ENCODE measurements around the gene MTMR1. TPM values are rescaled to one million over a fixed set of nuclear protein-coding genes. Genes with fewer than 3 reads are reported as not detected.

MTMR1 gene
- polyA plus RNA-seq, 1 donor from 2014 or later = 34.7 TPM

GRCh38 chrX:150696331-150696730 lies 3.1 kb downstream of the MTMR1 start:
- no peaks in the 10 kb centered on the region for H3K9me3 ChIP-seq (ENCODE audit: low read length)
- no peaks in the 10 kb centered on the region for H4K20me1 ChIP-seq (ENCODE audit: insufficient read depth)
- H3K4me3 ChIP-seq (ENCODE audit: low read length) = no peak overlapping the region
- no peaks in the 10 kb centered on the region for H3K36me3 ChIP-seq (ENCODE audit: insufficient read depth, low read length)
- H3K9ac ChIP-seq (ENCODE audit: low read length) = no peak overlapping the region
- no peak overlapping the region for H3K4me2 ChIP-seq (ENCODE audit: low read length)
- H3F3A ChIP-seq (ENCODE audit: insufficient read depth, low read length, poor library complexity, severe bottlenecking) = no peaks in the 10 kb centered on the region
- H3K27me3 ChIP-seq (ENCODE audit: insufficient read depth, low read depth, low read length) = no peaks in the 10 kb centered on the region
- no peaks in the 10 kb centered on the region for H3K79me2 ChIP-seq (replicated peaks; ENCODE audit: insufficient read depth, low read length)
- TF ChIP-seq TAF1 (IDR thresholded peaks at IDR 0.05; ENCODE audit: low read depth) (no peak), CTCF (IDR thresholded peaks at IDR 0.05; ENCODE audit: poor library complexity, severe bottlenecking) (no peak), POLR2AphosphoS5 (IDR thresholded peaks at IDR 0.05) (no peak), EZH2 (IDR thresholded peaks at IDR 0.05; ENCODE audit: borderline replicate concordance, insufficient read depth, low read length, poor library complexity, severe bottlenecking) (no peak), EP300 (conservative IDR thresholded peaks at IDR 0.05; ENCODE audit: poor library complexity, severe bottlenecking) (no peak), MXI1 (conservative IDR thresholded peaks at IDR 0.05; ENCODE audit: poor library complexity, severe bottlenecking) (no peak), RAD21 (conservative IDR thresholded peaks at IDR 0.05) (no peak), SMC3 (conservative IDR thresholded peaks at IDR 0.05; ENCODE audit: poor library complexity) (no peak), REST (IDR thresholded peaks at IDR 0.05; ENCODE audit: borderline replicate concordance) (no peak)
- no peak overlapping the region for H3K27ac ChIP-seq (ENCODE audit: low read length)
- H2AFZ ChIP-seq (ENCODE audit: low read depth, low read length) = no peak overlapping the region
- H3K9me2 ChIP-seq (ENCODE audit: insufficient read depth, low read length) = no peaks in the 10 kb centered on the region

GRCh38 chrX:150696866-150697265 lies 3.7 kb downstream of the MTMR1 start:
- Histone ChIP-seq H3K9me2 (ENCODE audit: insufficient read depth, low read length) (no peaks in the 10 kb centered on the region), H2AFZ (ENCODE audit: low read depth, low read length) (no peak overlapping the region), H3K27me3 (ENCODE audit: insufficient read depth, low read depth, low read length) (no peaks in the 10 kb centered on the region), H3F3A (ENCODE audit: insufficient read depth, low read length, poor library complexity, severe bottlenecking) (no peaks in the 10 kb centered on the region), H3K79me2 (replicated peaks; ENCODE audit: insufficient read depth, low read length) (no peaks in the 10 kb centered on the region), H4K20me1 (ENCODE audit: insufficient read depth) (no peaks in the 10 kb centered on the region), H3K9ac (ENCODE audit: low read length) (no peak overlapping the region), H3K4me2 (ENCODE audit: low read length) (no peak overlapping the region), H3K36me3 (ENCODE audit: insufficient read depth, low read length) (no peaks in the 10 kb centered on the region), H3K4me3 (ENCODE audit: low read length) (no peak overlapping the region), H3K27ac (ENCODE audit: low read length) (no peak overlapping the region), H3K9me3 (ENCODE audit: low read length) (no peaks in the 10 kb centered on the region)
- TF ChIP-seq TAF1 (IDR thresholded peaks at IDR 0.05; ENCODE audit: low read depth) = no peak
- TF ChIP-seq SMC3 (conservative IDR thresholded peaks at IDR 0.05; ENCODE audit: poor library complexity) = no peak
- TF ChIP-seq REST (IDR thresholded peaks at IDR 0.05; ENCODE audit: borderline replicate concordance) = no peak
- no peak for TF ChIP-seq EZH2 (IDR thresholded peaks at IDR 0.05; ENCODE audit: borderline replicate concordance, insufficient read depth, low read length, poor library complexity, severe bottlenecking)
- TF ChIP-seq POLR2AphosphoS5 (IDR thresholded peaks at IDR 0.05) = no peak
- no peak for TF ChIP-seq CTCF (IDR thresholded peaks at IDR 0.05; ENCODE audit: poor library complexity, severe bottlenecking)
- no peak for TF ChIP-seq MXI1 (conservative IDR thresholded peaks at IDR 0.05; ENCODE audit: poor library complexity, severe bottlenecking)
- no peak for TF ChIP-seq RAD21 (conservative IDR thresholded peaks at IDR 0.05)
- TF ChIP-seq EP300 (conservative IDR thresholded peaks at IDR 0.05; ENCODE audit: poor library complexity, severe bottlenecking) = no peak

Data from neural cell (in vitro differentiated cells).